ENCODE data around the gene SIK3. TPM values are rescaled to one million over a fixed set of nuclear protein-coding genes. Genes with fewer than 3 reads are reported as not detected.

Gene SIK3
- total and polyA plus RNA-seq, 12 donors = 11.7 to 176 (median 25.2) TPM

DNA sequence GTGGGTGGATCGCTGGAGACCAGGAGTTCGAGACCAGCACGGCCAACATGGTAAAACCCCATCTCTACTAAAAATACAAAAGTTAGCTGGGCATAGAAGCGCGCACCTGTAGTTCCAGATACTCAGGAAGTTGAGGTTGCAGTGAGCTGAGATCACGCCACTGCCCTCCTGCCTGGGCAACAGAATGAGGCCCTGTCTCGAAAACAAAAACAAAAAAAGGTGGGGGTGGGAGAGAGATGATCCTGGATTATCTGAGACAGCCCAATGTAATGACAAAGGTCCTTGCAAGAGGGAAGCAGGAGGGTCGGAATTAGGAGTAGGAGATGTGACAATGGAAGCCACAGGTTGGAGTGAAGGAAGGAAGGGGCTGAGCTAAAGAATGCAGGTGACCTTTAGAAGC lies 173.2 kb downstream of the SIK3 start:
- Histone ChIP-seq H3K27ac (no peak overlapping the region), H3K4me1 (replicated peaks in 1 of 2) (peaks cover 0 to 15% of the 10 kb centered on the region in 2 donors)
- intact Hi-C loops (cut with DNase I) = no loop called here

DNA sequence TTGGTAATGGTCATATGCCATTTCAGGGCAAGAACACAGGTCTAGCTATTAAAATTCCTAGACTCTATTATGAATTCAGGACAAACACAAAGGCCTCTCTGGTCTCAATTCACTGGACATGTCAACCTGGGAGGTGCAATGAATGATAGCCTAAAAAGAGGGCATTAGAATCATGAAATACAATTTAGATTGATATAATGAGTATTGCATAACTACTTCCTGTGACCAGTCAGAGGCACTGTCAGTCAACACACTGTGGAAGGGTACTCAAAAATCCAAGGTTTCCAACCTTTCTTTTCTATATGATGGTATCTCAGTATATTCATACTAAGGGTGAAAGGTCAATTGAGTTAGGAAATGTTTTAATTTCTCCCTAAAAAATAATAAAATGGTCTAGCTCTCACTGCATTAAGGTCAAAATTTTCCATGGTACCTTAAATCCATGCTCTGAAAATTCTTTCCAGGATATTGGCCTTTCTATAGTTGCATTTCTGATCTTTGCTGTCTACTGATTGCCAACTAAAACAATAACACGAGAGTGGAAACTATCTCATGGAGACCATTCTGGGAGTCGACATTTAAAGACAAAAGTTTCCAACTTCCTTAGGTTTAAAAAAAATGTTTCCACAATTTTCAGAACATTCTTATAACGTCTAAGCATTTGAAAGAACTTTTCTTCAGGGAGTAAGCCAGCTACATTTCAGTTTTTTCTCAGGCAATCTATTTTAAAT lies 179.1 kb downstream of the SIK3 start:
- H3K27ac ChIP-seq = no peak overlapping the region
- H3K4me1 ChIP-seq (replicated peaks in 1 of 2) = peaks cover 0 to 10% of the 10 kb centered on the region in 2 donors
- no peak for DNase-seq
- TF ChIP-seq POLR2A (IDR thresholded peaks at IDR 0.05) = no peak
- TF ChIP-seq, protein P1, sequence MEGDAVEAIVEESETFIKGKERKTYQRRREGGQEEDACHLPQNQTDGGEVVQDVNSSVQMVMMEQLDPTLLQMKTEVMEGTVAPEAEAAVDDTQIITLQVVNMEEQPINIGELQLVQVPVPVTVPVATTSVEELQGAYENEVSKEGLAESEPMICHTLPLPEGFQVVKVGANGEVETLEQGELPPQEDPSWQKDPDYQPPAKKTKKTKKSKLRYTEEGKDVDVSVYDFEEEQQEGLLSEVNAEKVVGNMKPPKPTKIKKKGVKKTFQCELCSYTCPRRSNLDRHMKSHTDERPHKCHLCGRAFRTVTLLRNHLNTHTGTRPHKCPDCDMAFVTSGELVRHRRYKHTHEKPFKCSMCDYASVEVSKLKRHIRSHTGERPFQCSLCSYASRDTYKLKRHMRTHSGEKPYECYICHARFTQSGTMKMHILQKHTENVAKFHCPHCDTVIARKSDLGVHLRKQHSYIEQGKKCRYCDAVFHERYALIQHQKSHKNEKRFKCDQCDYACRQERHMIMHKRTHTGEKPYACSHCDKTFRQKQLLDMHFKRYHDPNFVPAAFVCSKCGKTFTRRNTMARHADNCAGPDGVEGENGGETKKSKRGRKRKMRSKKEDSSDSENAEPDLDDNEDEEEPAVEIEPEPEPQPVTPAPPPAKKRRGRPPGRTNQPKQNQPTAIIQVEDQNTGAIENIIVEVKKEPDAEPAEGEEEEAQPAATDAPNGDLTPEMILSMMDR (IDR thresholded peaks at IDR 0.05) = no peak
- no peaks in the 10 kb centered on the region for H3K9me3 ChIP-seq (replicated peaks in 1 of 3)
- 48 to 76% (median 65%) methylated on average over 3 of the region's 3 CpGs for WGBS, 4 donors
- no peak overlapping the region for H3K4me3 ChIP-seq
- peaks cover 0 to 4% of the 10 kb centered on the region in 2 donors for H3K36me3 ChIP-seq (replicated peaks in 1 of 2)
- intact Hi-C loops (cut with DNase I) = no loop called here
- no peaks in the 10 kb centered on the region for H3K27me3 ChIP-seq

More for the DNA sequence above, 173.2 kb downstream of the SIK3 start:
- no peak for DNase-seq
- Histone ChIP-seq H3K4me3 (no peak overlapping the region), H3K27me3 (no peaks in the 10 kb centered on the region), H3K9me3 (replicated peaks in 1 of 3) (no peaks in the 10 kb centered on the region), H3K36me3 (replicated peaks in 1 of 2) (peaks cover 0 to 5% of the 10 kb centered on the region in 2 donors)
- TF ChIP-seq, protein P1 (IDR thresholded peaks at IDR 0.05) = no peak
- no peak for TF ChIP-seq POLR2A (IDR thresholded peaks at IDR 0.05)
- WGBS, 4 donors = 92 to 96% (median 95%) methylated on average over 8 of the region's 8 CpGs

DNA sequence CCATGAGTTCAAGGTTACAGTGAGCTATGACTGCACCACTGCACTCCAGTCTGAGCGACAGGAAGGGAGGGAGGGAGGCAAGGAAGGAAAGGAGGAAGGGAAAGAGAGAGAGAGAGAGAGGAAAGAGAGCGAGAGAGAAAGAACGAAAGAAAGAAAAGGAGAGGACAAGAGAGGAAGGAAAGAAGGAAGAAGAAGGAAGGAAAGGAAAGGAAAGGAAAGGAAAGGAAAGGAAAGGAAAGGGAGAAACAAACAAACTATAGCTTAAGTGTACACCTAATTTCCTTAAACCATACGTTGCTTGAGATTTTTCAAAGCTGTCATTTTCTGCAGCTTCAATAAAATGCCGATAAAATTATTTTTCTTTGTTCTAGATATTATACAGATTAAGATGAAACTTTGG lies 180.6 kb downstream of the SIK3 start:
- DNase-seq = no peak
- Histone ChIP-seq H3K36me3 (replicated peaks in 1 of 2) (peaks cover 0 to 4% of the 10 kb centered on the region in 2 donors), H3K4me3 (no peak overlapping the region), H3K9me3 (replicated peaks in 1 of 3) (no peaks in the 10 kb centered on the region), H3K27me3 (no peaks in the 10 kb centered on the region), H3K27ac (no peak overlapping the region), H3K4me1 (replicated peaks in 1 of 2) (peaks cover 0 to 21% of the 10 kb centered on the region in 2 donors)
- WGBS, 4 donors = 75 to 96% (median 93%) methylated on average over 5 of the region's 5 CpGs
- intact Hi-C loops (cut with DNase I) = no loop called here
- TF ChIP-seq POLR2A (IDR thresholded peaks at IDR 0.05) = no peak
- TF ChIP-seq, protein P1 (IDR thresholded peaks at IDR 0.05) = no peak

DNA sequence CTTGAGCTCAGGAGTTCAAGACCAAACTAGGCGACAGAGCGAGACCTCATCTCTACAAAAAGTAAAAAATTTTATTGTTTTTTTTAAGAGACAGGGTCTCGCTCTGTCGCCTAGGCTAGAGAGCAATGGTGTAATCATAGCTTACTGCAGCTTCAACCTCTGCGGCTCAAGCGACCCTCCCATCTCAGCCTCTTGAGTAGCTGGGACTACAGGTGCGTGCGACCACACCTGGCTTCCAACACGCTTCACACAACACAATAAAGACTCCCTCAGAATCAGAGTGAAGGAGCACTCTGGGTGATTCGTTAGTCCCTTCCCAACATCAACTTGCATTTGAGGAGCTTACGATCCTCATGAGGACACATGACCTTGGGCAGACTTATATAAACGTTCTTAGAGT lies 181.3 kb downstream of the SIK3 start:
- DNase-seq = no peak
- Histone ChIP-seq H3K9me3 (replicated peaks in 1 of 3) (no peaks in the 10 kb centered on the region), H3K36me3 (replicated peaks in 1 of 2) (peaks cover 0 to 4% of the 10 kb centered on the region in 2 donors), H3K4me1 (replicated peaks in 1 of 2) (peaks cover 0 to 25% of the 10 kb centered on the region in 2 donors), H3K27ac (no peak overlapping the region), H3K4me3 (no peak overlapping the region), H3K27me3 (no peaks in the 10 kb centered on the region)
- intact Hi-C loops (cut with DNase I) = no loop called here
- no peak for TF ChIP-seq POLR2A (IDR thresholded peaks at IDR 0.05)
- TF ChIP-seq, protein P1 (IDR thresholded peaks at IDR 0.05) = no peak
- WGBS, 4 donors = 93 to 97% (median 96%) methylated on average over 12 of the region's 12 CpGs

Data from adrenal gland (tissue), 12 donors.